Central memory CD8-positive, alpha-beta T cell (primary cell): Measurements from ENCODE around the gene WNK3.

Experiments used
- ATAC-seq: fragments of 150-1000 bp; cut with Tn5 transposase; replicated peaks from 2 replicates; pipeline ENCODE4 v1.10.0; 2022; ENCODE audit warnings: mild to moderate bottlenecking, moderate FRiP score, moderate number of reproducible peaks; ENCODE audit not compliant: poor library complexity, severe bottlenecking; ENCODE audit errors: extremely low read depth
- DNase-seq, 2 donors: peaks; one replicate each; pipeline ENCODE4 v3.0.0; 2021; ENCODE audit warnings: low spot score in 2 of 2
- H3K27ac Mint-ChIP-seq: one replicate; pipeline ENCODE4 v1.8.0; 2022; ENCODE audit warnings: low read depth, mild to moderate bottlenecking, moderate library complexity, mixed read lengths
- H3K27me3 Mint-ChIP-seq: one replicate; pipeline ENCODE4 v1.8.0; 2022; ENCODE audit warnings: mixed read lengths
- H3K36me3 Mint-ChIP-seq: one replicate; pipeline ENCODE4 v1.8.0; 2022; ENCODE audit warnings: mild to moderate bottlenecking, moderate library complexity, mixed read lengths; ENCODE audit not compliant: insufficient read depth
- H3K4me1 Mint-ChIP-seq: one replicate; pipeline ENCODE4 v1.8.0; 2022; ENCODE audit warnings: mixed read lengths
- H3K4me3 Mint-ChIP-seq: one replicate; pipeline ENCODE4 v1.8.0; 2022; ENCODE audit warnings: mild to moderate bottlenecking, moderate library complexity, mixed read lengths
- H3K9me3 Mint-ChIP-seq: one replicate; pipeline ENCODE4 v1.8.0; 2022; ENCODE audit warnings: mixed read lengths

The WNK3 gene

DNA sequence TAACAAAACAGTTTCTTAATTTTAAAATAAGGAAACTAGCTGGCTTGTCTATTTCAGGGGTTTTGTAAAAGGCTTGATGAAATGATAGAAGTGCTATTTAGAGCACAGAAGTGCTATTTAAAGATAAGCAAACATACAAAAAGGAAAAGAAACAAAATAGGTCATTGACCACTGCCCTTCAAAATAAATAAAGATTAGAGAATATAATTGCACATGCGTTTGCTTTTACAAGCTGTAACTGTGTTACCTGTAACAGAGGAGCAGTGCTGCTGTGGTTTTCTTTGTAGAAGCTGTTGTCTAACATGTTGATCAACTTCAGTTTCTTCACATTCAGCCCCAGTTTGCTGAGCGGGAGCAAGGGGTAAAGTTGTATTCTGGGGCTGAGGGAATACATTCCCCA lies 63.5 kb downstream of the WNK3 start:
- no peak overlapping the region for H3K27ac Mint-ChIP-seq
- no peaks in the 10 kb centered on the region for H3K9me3 Mint-ChIP-seq
- DNase-seq, result no peak
- peaks cover 2% of the 10 kb centered on the region for H3K36me3 Mint-ChIP-seq
- no peaks in the 10 kb centered on the region for H3K4me1 Mint-ChIP-seq
- no peak overlapping the region for H3K4me3 Mint-ChIP-seq
- ATAC-seq, result no peak
- no peaks in the 10 kb centered on the region for H3K27me3 Mint-ChIP-seq

DNA sequence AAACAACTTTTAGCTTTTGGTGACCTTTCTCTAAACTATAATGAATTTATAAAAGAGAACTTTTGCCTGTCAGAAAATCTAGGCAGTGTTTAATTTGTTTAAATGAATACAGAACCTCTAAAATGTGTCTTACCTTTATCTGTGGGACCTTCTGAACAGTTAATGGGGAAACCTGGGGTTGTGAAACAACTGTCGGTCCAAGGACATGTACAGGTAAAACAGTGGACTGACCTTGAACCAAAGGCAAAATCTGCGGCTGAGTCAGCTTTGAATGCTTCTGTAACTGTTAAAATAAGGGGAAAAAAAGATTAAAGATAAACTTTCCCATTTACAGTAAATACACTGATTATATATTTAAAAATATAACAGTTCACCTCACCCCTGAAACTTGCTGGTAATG lies 65.1 kb downstream of the WNK3 start:
- no peak overlapping the region for H3K27ac Mint-ChIP-seq
- no peaks in the 10 kb centered on the region for H3K27me3 Mint-ChIP-seq
- no peak for ATAC-seq
- no peak overlapping the region for H3K4me3 Mint-ChIP-seq
- H3K4me1 Mint-ChIP-seq, result no peaks in the 10 kb centered on the region
- no peak for DNase-seq
- peaks cover 2% of the 10 kb centered on the region for H3K36me3 Mint-ChIP-seq
- H3K9me3 Mint-ChIP-seq, result no peaks in the 10 kb centered on the region

DNA sequence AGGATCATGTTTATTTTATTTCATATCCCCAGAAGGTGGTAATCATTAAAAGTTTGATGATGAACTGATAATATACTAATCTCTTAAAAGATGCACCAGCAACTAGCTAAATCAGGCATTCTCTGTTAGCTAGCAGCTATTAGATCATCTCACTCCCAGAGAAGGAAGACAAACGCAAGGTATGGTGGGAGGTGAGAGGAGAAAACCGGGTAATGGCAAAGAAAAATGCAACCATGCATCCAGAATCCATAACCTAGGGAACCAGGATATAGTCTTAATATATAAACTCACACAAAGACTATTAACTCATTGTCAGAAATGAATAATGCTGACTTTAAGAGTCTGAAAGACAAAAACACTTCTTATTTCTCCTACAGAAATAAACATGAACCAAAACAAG lies 66.1 kb downstream of the WNK3 start:
- Mint-ChIP-seq H3K4me3 (no peak overlapping the region), H3K36me3 (peaks cover 2% of the 10 kb centered on the region), H3K27ac (no peak overlapping the region), H3K9me3 (no peaks in the 10 kb centered on the region), H3K27me3 (no peaks in the 10 kb centered on the region), H3K4me1 (no peaks in the 10 kb centered on the region)
- DNase-seq (no peak), ATAC-seq (no peak)

DNA sequence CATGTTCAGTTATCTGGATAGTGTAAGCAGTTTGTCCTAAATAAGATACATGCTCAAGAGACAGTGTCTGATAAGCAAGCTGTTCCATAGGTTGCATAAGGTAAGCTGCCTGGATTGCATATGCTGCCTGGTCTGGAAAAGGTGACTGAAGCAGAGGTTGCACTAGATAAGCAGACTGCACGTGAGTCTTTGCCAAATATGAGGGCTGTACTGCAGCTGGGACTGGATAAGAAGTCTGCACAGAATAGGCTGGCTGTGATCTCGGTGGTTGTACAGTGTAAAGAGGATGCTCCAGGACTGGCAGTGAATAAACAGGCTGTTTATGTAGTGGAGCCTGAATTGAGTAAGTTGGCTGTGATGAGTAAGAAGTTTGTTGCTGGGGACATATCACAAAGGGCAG lies 68.9 kb downstream of the WNK3 start:
- Mint-ChIP-seq H3K27ac (no peak overlapping the region), H3K27me3 (no peaks in the 10 kb centered on the region), H3K4me1 (no peaks in the 10 kb centered on the region), H3K36me3 (no peaks in the 10 kb centered on the region), H3K4me3 (no peak overlapping the region), H3K9me3 (no peaks in the 10 kb centered on the region)
- no peak for DNase-seq
- no peak for ATAC-seq

DNA sequence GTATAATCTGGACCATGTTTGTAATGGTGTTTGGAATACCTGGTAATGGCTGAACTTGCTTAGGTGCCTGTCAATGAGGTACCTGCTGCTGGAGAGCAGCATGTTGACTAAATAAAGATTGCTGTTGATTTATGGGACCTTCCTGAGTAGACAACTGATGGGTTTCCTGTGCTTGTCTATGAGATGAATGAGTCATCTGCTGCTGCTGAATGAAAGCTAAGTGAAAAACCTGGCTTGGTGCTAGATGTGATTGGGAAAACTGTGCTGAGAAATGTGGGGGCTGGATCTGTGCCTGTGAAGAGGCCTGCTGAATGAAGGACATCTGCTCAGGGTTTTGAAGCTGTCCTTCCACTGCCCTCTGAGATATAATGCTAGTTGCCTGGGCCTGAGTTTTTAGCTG lies 69.6 kb downstream of the WNK3 start:
- Mint-ChIP-seq H3K9me3 (no peaks in the 10 kb centered on the region), H3K27ac (no peak overlapping the region), H3K27me3 (no peaks in the 10 kb centered on the region), H3K36me3 (no peaks in the 10 kb centered on the region), H3K4me1 (no peaks in the 10 kb centered on the region), H3K4me3 (no peak overlapping the region)
- no peak for DNase-seq
- ATAC-seq, result no peak

DNA sequence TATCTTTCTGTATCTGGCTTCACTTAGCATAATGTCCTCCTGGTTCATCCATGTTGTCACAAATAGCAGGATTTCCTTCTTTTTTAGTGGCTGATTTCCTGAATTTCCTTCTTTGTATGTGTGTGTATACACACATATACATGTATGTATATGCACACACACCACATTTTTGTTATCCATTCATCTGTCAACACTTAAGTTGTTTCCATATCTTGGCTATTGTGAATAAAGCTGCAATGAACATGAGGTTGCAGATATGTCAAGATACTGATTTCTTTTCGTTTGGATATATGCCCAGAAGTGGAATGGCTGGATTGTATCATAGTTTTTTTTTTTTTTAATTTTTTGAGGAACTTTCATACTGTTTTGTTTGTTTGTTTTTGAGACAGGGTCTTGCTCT lies 76.2 kb downstream of the WNK3 start:
- Mint-ChIP-seq H3K27me3 (no peaks in the 10 kb centered on the region), H3K4me1 (no peaks in the 10 kb centered on the region), H3K27ac (no peak overlapping the region), H3K36me3 (no peaks in the 10 kb centered on the region), H3K9me3 (no peaks in the 10 kb centered on the region), H3K4me3 (no peak overlapping the region)
- DNase-seq, result no peak
- ATAC-seq, result no peak

DNA sequence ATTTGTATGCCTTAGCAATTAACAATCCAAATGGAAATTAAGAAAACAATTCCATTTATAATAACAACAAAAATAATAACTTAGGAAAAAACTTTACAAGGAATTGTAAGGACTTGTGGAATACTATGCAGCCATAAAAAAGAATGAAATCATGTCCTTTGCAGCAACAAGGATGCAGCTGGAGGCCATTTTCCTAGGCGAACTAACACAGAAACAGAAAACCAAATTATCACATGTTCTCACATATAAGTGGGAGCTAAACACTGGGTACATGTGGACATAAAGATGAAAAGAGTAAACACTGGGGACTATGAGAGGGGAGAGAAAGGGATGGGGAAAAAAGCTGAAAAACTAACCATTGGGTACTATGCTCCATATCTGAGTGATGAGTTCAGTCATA lies 77.4 kb downstream of the WNK3 start:
- H3K36me3 Mint-ChIP-seq, result no peaks in the 10 kb centered on the region
- H3K9me3 Mint-ChIP-seq, result no peaks in the 10 kb centered on the region
- H3K4me3 Mint-ChIP-seq, result no peak overlapping the region
- ATAC-seq, result no peak
- no peaks in the 10 kb centered on the region for H3K4me1 Mint-ChIP-seq
- no peaks in the 10 kb centered on the region for H3K27me3 Mint-ChIP-seq
- H3K27ac Mint-ChIP-seq, result no peak overlapping the region
- DNase-seq, result no peak

DNA sequence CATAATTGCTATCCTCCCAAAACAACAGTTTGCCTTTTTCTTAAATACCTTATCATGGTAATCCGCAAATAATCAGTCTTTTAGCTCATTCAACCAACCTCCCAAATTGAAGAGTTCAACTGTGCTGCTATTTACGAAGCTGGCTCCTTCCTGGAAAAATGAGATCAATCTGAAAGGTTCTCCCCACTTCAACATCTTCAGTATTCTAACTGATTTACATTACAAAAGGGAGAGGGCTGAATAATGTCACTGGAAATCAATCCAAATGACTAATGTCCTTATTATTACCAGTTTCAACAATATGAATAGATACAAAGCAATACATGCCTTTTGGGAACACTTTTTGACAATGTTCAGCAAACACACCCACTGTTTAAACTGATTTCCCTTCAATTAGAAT lies 86.2 kb downstream of the WNK3 start:
- ATAC-seq (no peak), DNase-seq (no peak)
- Mint-ChIP-seq H3K27ac (no peak overlapping the region), H3K9me3 (no peaks in the 10 kb centered on the region), H3K4me1 (no peaks in the 10 kb centered on the region), H3K4me3 (no peak overlapping the region), H3K27me3 (no peaks in the 10 kb centered on the region), H3K36me3 (no peaks in the 10 kb centered on the region)

DNA sequence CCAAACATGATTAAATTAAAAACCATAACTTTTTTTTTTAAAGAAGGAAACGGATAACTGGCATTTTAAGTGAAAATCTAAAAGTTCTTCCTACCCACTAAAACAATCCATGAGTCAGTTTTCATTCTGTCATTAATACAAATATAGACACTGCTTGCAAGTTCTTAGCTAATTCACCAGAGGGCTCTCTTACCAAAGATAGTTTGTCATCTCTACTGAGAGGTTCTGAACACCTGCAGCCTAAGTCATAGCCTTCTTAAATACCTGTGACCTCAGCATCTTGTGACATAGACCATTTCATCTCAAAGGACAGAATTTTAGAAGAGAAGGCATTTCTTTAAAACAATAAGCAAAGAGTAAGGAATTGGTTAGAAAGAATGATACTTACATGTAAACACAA lies 109.5 kb downstream of the WNK3 start:
- H3K27ac Mint-ChIP-seq, result no peak overlapping the region
- DNase-seq, result no peak
- H3K4me1 Mint-ChIP-seq, result no peaks in the 10 kb centered on the region
- no peaks in the 10 kb centered on the region for H3K9me3 Mint-ChIP-seq
- ATAC-seq, result no peak
- H3K27me3 Mint-ChIP-seq, result peaks cover 8% of the 10 kb centered on the region
- peaks cover 1% of the 10 kb centered on the region for H3K36me3 Mint-ChIP-seq
- no peak overlapping the region for H3K4me3 Mint-ChIP-seq

DNA sequence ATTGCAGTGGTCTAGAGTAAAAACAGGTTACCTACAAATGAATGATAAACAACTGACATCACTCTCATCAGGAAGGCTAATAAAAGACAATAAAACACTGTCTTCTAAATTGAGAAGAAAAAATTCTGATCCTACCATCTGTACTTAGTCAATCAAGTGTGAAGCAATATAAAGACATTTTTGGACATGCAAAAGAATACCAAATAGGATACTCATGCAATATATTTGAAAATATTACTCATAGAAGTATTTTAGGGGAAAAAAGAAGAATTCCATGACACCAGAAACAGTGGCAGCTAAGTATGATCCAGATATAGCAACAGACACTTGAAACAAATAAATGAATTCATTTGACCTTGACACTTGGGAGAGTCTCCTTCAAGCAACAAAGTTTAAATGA lies 111.0 kb downstream of the WNK3 start:
- Mint-ChIP-seq H3K27me3 (peaks cover 8% of the 10 kb centered on the region), H3K4me1 (no peaks in the 10 kb centered on the region), H3K36me3 (no peaks in the 10 kb centered on the region), H3K9me3 (no peaks in the 10 kb centered on the region), H3K4me3 (no peak overlapping the region), H3K27ac (no peak overlapping the region)
- no peak for ATAC-seq
- DNase-seq, result no peak

DNA sequence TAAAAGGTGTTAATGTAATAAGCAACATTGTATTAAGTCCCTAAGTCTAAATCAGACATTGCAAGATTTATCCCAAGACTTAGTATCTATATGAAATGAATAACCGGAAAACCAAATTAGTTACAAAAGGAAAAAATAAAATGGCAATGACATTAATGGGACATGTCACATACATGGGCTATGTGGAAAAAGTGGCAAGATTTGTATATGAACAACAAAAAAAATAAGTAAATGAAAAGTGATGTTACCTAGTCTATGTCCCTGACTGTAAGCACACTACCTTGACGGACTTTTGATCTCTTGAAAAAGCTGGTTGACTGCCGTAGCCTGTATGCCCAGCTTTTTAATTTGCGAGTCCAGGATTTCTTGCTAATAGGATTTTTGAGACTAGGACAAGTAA lies 119.3 kb downstream of the WNK3 start:
- Mint-ChIP-seq H3K4me3 (no peak overlapping the region), H3K27ac (no peak overlapping the region), H3K36me3 (peaks cover 1% of the 10 kb centered on the region), H3K4me1 (no peaks in the 10 kb centered on the region), H3K9me3 (no peaks in the 10 kb centered on the region), H3K27me3 (peaks cover 10% of the 10 kb centered on the region)
- DNase-seq, result no peak
- ATAC-seq, result no peak

DNA sequence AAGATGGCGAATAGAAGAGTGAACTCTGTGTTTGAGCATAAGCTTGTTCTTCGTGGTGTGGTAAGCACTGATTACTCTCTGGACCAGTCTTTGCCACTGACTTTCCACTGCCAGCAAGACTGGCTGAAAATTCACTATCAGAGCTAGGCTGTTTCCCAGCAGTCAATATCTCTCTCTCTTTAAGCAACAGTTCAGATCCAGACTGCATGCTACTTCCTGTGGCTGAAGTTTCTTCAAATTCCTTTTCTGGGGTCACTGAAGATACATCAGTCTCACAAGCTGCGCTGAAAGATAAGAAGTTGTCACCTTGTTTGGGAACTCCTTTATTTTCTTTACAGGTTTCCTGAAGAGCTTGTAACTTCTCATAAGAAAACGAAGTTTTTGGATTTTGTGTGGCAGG lies 120.8 kb downstream of the WNK3 start:
- Mint-ChIP-seq H3K27me3 (peaks cover 10% of the 10 kb centered on the region), H3K36me3 (peaks cover 1% of the 10 kb centered on the region), H3K4me3 (no peak overlapping the region), H3K9me3 (no peaks in the 10 kb centered on the region), H3K27ac (no peak overlapping the region), H3K4me1 (no peaks in the 10 kb centered on the region)
- no peak for DNase-seq
- ATAC-seq, result no peak

DNA sequence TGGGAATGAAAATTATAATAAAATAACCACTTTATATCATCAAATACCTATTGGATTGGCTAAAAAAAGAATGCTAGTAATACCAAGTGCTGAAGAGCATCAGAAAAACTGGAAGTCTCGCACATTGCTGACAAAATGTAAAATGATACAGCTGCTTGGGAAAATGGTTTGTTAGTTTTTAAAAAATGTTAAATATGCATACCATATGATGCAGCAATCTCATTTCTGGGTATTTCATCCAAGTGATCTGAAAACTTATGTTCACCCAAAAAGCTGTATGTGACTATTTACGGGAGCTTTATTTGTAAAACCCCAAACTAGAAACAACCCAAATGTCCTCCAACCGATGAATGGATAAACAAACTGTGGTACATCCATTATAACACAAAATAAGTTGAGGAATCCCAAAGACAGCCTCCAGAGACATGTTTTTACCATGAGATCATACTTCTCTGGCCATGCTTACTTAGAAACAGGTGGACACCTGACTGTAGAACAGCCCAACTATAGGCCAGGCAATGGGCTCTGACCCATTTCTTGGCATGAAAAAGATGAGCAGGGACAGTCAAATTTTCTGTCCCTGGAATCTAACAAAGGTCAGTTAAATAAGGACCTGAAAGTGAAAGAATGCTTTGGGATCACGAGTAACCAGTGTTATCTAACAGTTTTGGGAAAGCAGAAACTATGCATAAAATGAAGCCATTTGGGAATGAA lies 127.3 kb downstream of the WNK3 start:
- H3K9me3 Mint-ChIP-seq, result no peaks in the 10 kb centered on the region
- H3K27me3 Mint-ChIP-seq, result no peaks in the 10 kb centered on the region
- H3K4me1 Mint-ChIP-seq, result no peaks in the 10 kb centered on the region
- no peak overlapping the region for H3K4me3 Mint-ChIP-seq
- no peak for ATAC-seq
- no peak overlapping the region for H3K27ac Mint-ChIP-seq
- no peak for DNase-seq
- H3K36me3 Mint-ChIP-seq, result no peaks in the 10 kb centered on the region

DNA sequence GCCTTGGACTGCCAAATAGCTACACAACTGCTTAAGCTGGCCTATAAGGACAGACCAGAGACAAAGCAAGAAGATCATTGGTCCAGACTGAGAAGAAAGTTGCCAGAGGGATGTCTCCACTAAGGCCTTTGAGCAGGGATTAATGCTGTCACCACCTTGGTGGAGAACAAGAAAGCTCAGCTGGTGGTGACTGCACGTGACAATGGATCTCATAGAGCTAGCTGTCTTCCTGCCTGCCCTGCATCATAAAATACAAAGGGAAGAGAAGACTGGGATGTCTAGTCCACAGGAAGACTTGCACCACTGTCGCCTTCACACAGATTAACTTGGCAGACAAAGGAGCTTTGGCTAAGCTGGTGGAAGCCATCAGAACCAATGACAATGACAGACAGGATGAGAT lies 134.3 kb downstream of the WNK3 start:
- Mint-ChIP-seq H3K4me3 (no peak overlapping the region), H3K27me3 (no peaks in the 10 kb centered on the region), H3K27ac (no peak overlapping the region), H3K36me3 (no peaks in the 10 kb centered on the region), H3K4me1 (no peaks in the 10 kb centered on the region), H3K9me3 (no peaks in the 10 kb centered on the region)
- DNase-seq (no peak), ATAC-seq (no peak)
